ENCODE results near the gene TKTL1. TPM values are rescaled to one million over a fixed set of nuclear protein-coding genes. Genes with fewer than 3 reads are reported as not detected.

The TKTL1 gene
- total RNA-seq, 1 donor from 2014 or later = not detected

DNA sequence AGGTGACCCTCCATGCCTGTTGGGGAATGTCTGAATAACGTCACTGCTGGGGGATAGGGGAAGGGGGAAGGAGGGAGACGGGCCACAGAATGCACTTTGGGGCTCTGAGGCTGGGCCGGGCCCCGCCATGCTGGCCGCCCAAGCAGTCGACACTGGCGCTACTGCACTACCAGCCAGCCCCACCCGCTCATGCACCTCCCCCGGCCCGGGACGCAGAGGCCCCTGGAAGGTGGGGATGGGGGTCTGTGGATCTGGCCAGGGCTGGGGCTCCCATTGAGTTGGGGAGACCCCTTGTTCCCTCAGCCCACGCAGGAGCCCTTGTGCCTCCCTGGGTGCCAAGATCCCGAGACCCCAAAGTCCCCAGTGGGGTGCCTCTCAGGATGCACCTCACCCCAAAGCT is 61.0 kb downstream of the TKTL1 start:
- Mint-ChIP-seq H3K36me3 (ENCODE audit: unreplicated experiment) (no peaks in the 10 kb centered on the region), H3K9me3 (ENCODE audit: unreplicated experiment) (peaks cover 3% of the 10 kb centered on the region), H3K27ac (ENCODE audit: unreplicated experiment) (no peak overlapping the region), H3K4me1 (ENCODE audit: low read depth, unreplicated experiment) (no peaks in the 10 kb centered on the region), H3K27me3 (ENCODE audit: unreplicated experiment) (peaks cover 3% of the 10 kb centered on the region), H3K4me3 (ENCODE audit: unreplicated experiment) (no peak overlapping the region)
- DNase-seq = no peak
- TF ChIP-seq, protein P1, sequence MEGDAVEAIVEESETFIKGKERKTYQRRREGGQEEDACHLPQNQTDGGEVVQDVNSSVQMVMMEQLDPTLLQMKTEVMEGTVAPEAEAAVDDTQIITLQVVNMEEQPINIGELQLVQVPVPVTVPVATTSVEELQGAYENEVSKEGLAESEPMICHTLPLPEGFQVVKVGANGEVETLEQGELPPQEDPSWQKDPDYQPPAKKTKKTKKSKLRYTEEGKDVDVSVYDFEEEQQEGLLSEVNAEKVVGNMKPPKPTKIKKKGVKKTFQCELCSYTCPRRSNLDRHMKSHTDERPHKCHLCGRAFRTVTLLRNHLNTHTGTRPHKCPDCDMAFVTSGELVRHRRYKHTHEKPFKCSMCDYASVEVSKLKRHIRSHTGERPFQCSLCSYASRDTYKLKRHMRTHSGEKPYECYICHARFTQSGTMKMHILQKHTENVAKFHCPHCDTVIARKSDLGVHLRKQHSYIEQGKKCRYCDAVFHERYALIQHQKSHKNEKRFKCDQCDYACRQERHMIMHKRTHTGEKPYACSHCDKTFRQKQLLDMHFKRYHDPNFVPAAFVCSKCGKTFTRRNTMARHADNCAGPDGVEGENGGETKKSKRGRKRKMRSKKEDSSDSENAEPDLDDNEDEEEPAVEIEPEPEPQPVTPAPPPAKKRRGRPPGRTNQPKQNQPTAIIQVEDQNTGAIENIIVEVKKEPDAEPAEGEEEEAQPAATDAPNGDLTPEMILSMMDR (IDR thresholded peaks at IDR 0.05; ENCODE audit: partially characterized antibody, unreplicated experiment) = no peak

DNA sequence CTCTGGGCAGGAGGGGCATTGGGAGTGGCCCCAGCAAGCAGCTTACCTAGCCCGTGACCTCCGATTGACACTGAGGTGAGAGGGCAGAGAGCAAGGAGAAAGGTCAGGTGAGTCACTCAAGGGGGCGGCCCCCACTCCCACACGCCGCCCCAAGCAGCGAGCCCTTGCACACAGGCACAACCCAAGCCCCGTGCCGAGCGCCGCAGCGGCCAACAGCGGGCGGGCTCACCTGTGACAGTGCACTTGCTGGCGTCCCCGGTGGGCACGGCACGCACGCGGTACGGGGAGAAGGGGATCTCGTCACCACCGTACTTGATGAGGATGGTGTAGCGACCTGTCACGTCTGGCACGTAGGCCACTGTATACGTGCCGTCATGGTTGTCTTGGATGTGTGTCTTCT is 61.6 kb downstream of the TKTL1 start:
- peaks cover 3% of the 10 kb centered on the region for H3K27me3 Mint-ChIP-seq (ENCODE audit: unreplicated experiment)
- H3K4me3 Mint-ChIP-seq (ENCODE audit: unreplicated experiment) = no peak overlapping the region
- DNase-seq = no peak
- H3K36me3 Mint-ChIP-seq (ENCODE audit: unreplicated experiment) = no peaks in the 10 kb centered on the region
- no peaks in the 10 kb centered on the region for H3K4me1 Mint-ChIP-seq (ENCODE audit: low read depth, unreplicated experiment)
- TF ChIP-seq, protein P1 (IDR thresholded peaks at IDR 0.05; ENCODE audit: partially characterized antibody, unreplicated experiment) = no peak
- H3K9me3 Mint-ChIP-seq (ENCODE audit: unreplicated experiment) = peaks cover 2% of the 10 kb centered on the region
- no peak overlapping the region for H3K27ac Mint-ChIP-seq (ENCODE audit: unreplicated experiment)

DNA sequence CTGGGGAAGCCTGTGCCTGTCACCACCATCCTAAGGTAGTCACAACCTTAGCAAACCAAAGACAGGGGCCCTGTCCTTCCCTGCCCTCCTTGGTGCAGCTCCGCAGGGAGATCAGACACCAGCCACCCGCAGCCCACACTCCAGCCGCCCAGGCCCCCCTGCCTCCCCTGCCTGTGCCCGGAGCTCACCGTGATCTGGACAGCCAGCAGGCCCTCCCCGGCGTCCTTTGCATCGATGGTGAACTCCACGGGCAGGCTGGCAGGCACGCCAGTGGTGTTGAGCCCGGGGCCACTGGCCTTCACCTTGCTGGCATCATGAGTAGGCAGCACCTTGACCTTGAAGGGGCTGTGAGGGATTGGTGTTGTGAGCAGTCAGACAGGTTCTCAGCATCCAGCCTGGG is 62.4 kb downstream of the TKTL1 start:
- TF ChIP-seq, protein P1 (IDR thresholded peaks at IDR 0.05; ENCODE audit: partially characterized antibody, unreplicated experiment) = no peak
- peaks cover 4% of the 10 kb centered on the region for H3K9me3 Mint-ChIP-seq (ENCODE audit: unreplicated experiment)
- no peaks in the 10 kb centered on the region for H3K4me1 Mint-ChIP-seq (ENCODE audit: low read depth, unreplicated experiment)
- DNase-seq = no peak
- no peak overlapping the region for H3K27ac Mint-ChIP-seq (ENCODE audit: unreplicated experiment)
- H3K27me3 Mint-ChIP-seq (ENCODE audit: unreplicated experiment) = peaks cover 3% of the 10 kb centered on the region
- H3K36me3 Mint-ChIP-seq (ENCODE audit: unreplicated experiment) = no peaks in the 10 kb centered on the region
- no peak overlapping the region for H3K4me3 Mint-ChIP-seq (ENCODE audit: unreplicated experiment)

DNA sequence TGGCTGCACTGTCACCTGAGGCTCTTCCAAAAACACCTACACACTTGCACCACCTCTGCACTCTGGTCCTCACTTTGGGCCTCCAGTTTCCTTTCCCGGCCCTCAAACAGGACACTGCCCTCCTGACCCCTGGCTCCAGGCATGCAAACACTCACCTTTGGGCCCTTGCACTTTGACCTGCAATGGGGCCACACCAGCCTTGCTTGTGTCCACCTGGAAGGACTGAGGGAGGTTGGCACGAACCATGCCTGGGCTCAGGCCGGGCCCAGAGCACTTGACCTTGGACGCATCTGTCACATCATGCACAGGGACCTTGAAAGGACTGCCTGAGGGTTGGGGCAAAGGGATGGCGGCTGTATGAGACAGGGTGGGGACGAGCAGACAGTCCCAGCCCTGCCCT is 63.2 kb downstream of the TKTL1 start:
- H3K27ac Mint-ChIP-seq (ENCODE audit: unreplicated experiment) = no peak overlapping the region
- H3K36me3 Mint-ChIP-seq (ENCODE audit: unreplicated experiment) = no peaks in the 10 kb centered on the region
- TF ChIP-seq, protein P1 (IDR thresholded peaks at IDR 0.05; ENCODE audit: partially characterized antibody, unreplicated experiment) = no peak
- DNase-seq = no peak
- H3K4me3 Mint-ChIP-seq (ENCODE audit: unreplicated experiment) = no peak overlapping the region
- H3K4me1 Mint-ChIP-seq (ENCODE audit: low read depth, unreplicated experiment) = peaks cover 2% of the 10 kb centered on the region
- peaks cover 5% of the 10 kb centered on the region for H3K9me3 Mint-ChIP-seq (ENCODE audit: unreplicated experiment)
- H3K27me3 Mint-ChIP-seq (ENCODE audit: unreplicated experiment) = peaks cover 5% of the 10 kb centered on the region

DNA sequence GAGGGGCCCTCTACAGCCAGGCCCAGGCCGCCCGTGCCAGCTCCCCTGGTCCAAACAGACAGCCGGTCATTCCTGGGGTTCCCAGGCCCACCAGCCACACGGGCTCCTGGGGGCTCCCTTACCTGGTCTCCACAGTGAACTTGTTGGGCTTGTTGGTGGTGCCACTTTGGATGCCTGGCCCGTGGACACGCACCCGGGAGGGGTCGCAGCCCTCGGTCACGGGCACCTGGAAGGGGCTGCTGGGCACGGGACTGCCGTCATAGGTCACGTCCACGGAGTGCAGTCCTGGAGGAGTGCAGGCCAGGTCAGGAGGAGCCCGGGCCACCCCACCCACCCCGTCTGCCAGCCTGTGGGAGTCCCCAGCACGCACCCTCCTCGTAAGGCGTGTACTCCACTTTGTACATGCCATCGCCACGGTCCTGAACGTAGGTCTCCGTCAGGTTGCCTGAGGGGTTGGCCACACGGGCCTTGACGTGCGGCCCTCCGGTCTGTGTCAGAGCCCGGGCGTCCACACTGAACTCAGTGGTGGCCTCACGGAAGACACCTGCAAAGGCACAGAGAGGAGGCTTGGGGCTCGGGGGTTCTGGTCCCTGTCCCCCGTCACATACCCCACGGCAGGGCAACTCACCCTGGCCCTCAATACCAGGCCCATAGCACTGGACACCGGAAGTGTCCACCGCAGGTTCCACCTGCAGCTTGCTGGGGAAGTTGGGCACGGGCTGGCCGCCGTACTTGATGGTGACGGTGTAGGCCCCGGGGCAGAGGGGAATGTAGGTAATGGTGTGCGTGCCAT is 64.0 kb downstream of the TKTL1 start:
- TF ChIP-seq, protein P1 (IDR thresholded peaks at IDR 0.05; ENCODE audit: partially characterized antibody, unreplicated experiment) = no peak
- Mint-ChIP-seq H3K4me3 (ENCODE audit: unreplicated experiment) (no peak overlapping the region), H3K9me3 (ENCODE audit: unreplicated experiment) (peaks cover 5% of the 10 kb centered on the region), H3K36me3 (ENCODE audit: unreplicated experiment) (no peaks in the 10 kb centered on the region), H3K27ac (ENCODE audit: unreplicated experiment) (no peak overlapping the region), H3K27me3 (ENCODE audit: unreplicated experiment) (peaks cover 5% of the 10 kb centered on the region), H3K4me1 (ENCODE audit: low read depth, unreplicated experiment) (peaks cover 2% of the 10 kb centered on the region)
- DNase-seq = no peak
